IPS-18c (cell line): ENCODE results near the gene SMARCD3.
A peak's percentile ranks its signal among the peaks of the same experiment; 100 is the strongest.

Experiments used
- H3K4me3 ChIP-seq: 2 replicates; pipeline ENCODE4 v1.7.0; 2013; ENCODE audit warnings: low read depth, mild to moderate bottlenecking, low read length, moderate library complexity; ENCODE audit not compliant: insufficient read depth
- H3K9me3 ChIP-seq: one replicate; pipeline ENCODE4 v1.6.1; 2013; ENCODE audit warnings: mild to moderate bottlenecking, low read length, moderate library complexity; ENCODE audit not compliant: control insufficient read depth, insufficient read depth

The SMARCD3 gene

DNA sequence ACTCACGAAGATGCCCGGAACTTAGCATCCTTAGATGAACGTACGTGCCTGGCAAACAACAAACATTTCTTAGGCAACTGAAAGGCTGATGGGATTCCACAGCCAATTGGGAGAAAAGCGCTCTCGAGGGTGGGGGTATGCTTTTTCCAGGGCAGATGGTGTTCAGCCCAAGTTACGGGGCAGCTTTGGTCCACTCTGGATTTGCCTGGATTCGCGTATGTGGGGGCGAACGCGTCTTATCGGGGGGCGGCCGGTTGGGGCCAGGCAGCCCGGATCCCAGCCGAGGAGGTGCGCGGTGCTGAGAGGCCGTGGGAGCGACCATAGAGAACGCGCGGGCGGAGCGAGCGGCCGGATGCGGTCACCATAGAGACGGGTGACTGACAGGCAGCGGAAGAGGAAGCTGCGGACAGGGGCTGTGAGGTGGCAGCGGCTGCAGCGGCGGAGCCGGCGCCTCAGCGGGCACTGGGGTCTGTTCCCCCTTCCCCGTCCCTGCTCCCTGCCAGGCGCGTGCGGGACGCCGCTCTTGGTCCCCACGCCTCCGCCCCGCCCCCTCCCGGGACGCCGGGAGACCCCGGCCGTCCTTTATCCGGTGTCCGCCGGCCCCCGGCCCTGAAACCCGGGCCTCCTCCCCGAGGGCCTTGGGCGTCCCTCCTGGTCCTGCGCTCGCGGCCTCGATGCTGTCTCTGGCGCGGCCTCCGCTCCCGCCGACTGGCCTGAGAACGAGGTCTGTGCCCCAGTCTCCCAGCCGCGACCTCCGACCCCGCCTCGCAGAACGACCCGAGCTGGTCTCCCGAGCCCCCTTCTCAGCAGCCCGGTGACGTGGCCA, 16.2 kb downstream of the SMARCD3 start, which contains the start of gene CHPF2:
TSS of gene CHPF2 (plus strand) at position 393 of the 826 bp plus-strand sequence. CDS start 1,529 bp downstream, outside the sequence.
- H3K4me3 ChIP-seq, result peak within 1 kb of the TSS; percentile 86
- H3K9me3 ChIP-seq, result no peaks in the 10 kb centered on the region

DNA sequence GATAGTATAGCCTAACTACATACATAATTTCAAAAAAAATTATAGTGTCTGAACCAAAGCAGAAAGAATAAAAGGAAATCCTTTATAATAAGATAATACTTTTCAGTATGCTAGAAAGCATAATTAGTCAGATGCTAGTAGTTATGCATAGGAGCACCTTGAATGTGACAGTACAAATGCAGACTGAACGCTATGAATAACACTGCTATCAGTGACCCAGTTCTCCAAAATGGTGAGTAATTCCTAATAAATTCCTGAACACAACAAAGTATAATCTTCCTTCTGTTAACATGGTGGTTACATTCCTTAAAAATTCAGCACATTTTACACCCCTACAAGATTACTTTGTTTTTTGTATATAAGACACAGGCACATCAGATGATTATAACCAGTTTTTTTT, 17.4 kb downstream of the SMARCD3 start:
- Histone ChIP-seq H3K9me3 (no peaks in the 10 kb centered on the region), H3K4me3 (no peak overlapping the region)

DNA sequence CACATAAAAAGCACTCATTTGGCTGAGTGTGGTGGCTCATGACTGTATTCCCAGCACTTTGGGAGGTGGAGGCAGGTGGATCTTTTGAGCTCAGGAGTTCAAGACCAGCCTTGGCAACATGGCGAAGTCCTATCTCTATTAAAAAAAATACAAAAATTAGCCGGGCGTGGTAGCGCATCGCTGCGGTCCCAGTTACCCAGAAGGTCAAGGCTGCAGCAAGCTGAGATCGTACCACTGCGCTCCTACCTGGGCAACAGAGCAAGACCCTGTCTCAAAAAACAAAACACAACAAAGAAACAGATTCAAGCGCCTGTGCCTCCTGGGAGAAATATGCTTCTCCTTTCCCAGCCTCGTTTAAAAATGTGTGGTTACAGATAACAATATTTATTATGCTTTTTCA, 19.2 kb downstream of the SMARCD3 start:
- H3K9me3 ChIP-seq, result no peaks in the 10 kb centered on the region
- no peak overlapping the region for H3K4me3 ChIP-seq

DNA sequence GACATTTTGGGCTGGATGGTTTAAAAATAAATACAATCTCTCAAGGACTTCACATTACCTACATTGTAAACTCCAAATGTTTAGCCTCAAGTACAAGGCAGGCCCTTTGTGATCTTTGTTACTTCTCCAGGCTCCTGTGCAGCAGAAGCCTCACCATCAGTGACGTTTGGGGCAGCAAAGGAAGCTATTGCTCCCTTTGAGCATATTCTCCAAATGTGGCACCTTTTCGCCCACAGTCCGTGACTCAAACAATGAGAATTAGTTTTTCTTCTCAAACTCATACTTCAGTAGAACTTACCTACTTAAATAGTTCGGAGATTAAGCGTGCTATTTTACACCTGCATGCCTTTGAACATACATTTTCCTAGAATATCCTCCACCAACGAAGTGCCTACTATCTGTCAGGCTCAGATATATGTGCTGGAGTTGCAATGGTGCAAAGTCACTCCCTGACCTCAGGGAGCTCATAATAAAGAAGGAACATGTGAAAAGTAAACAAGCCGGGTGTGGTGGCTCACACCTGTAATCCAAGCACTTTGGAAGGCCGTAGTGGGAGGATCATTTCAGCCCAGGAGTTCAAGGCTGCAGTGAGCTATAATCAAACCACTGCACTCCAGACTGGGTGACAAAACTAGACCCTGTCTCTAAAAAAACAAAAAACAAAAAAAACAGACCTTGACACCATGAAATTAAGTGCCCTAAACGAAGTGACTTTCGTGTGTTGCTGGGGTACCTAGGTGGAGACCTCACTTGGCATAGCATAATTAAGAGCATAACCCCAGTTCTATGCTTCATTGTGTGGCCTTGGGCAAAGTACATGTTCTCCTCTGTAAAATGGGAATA, 20.2 kb downstream of the SMARCD3 start:
- peak overlapping the region; percentile 61 for H3K4me3 ChIP-seq
- no peaks in the 10 kb centered on the region for H3K9me3 ChIP-seq

DNA sequence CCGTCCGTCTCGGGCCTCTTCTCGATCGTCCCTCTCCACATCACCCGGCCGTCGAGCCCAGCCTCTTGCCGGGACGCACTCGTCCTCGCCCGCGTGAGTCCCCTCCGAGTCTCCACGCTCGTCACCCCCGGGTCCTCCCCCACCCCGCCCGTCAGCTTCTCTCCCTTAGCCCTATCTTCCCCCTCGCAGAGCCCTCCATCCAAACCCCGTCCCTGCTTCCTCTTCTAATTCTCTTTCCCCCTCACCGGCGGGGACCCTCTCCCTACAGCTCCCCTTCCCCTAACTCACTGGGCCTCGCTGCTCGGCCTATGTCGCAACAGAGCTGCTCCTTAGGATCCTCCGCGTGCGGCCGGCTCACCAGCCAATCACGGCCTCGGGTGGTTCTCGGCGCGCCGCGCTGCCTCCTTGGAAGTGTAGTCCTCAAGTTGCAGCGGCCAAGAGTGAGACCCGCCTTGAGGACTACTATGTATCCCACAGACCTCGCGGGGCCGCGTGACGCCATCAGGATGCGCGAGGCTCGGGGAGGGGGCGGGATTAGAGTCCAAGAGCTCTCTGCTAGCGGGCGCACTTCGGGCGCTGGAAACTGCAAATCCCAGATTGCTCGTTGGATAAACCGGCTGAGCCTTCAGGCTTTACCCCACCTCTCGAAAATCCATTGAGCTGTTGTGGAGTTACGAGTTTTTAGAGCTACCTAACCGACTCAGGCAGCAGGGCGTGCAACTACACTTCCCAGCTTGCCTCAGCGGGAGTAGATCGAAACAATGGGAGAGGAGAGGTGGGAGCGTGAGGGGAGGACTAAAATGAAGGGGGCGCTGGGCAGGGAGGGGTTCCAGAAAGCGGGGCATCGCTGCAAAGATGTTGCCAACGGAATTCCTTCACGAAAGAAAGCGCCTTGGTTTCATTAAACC, 21.4 kb downstream of the SMARCD3 start, which contains the start of gene ABCF2:
TSS of gene ABCF2 (minus strand) at position 331 of the 908 bp plus-strand sequence. CDS start 747 bp downstream, outside the sequence.
- Histone ChIP-seq H3K4me3 (peak within 1 kb of the TSS; percentile 73), H3K9me3 (no peaks in the 10 kb centered on the region)

DNA sequence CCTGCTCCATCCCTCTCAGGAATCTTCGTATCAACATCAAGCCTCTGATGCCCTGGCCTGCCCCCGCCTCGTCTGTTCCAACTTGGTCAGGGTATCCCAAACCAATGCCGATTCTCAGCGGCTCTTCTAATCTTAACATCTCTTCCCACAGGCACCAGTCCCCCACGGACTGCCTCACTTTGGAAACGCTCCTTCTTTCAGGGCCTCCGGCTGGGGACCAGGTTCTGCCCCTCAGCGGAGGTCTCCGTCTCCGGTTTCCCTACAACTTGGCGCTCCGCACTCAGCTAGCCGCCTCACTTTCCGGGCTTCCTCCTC, 22.0 kb downstream of the SMARCD3 start:
- Histone ChIP-seq H3K4me3 (peak overlapping the region; percentile 73), H3K9me3 (no peaks in the 10 kb centered on the region)

DNA sequence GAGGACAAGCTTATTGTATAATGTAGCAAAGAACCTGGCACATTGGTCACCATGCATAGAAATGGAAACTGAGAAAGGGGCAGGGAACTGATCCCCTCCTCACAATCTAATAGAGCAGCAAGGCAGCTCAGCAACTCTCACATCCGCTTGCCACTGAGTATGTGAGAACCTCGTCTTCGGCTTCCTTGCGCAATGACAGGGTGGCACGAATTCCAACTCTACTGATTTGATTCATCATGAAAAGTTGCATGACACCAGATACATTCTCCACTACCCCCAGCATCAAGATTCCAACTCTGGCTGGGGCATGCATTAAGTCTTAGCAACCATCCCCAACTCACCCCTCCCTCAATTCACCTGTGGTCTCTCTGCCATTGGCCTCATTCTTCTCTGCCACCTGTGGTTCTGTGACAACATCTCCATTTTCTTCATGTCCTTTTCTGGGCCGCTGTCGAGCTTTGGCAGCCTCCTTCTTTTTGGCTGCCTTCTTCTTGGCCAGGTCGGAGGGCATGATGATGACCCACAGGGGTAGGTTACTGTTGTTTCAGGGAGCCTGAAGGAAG, 22.5 kb downstream of the SMARCD3 start:
- no peaks in the 10 kb centered on the region for H3K9me3 ChIP-seq
- H3K4me3 ChIP-seq, result peak overlapping the region; percentile 73

DNA sequence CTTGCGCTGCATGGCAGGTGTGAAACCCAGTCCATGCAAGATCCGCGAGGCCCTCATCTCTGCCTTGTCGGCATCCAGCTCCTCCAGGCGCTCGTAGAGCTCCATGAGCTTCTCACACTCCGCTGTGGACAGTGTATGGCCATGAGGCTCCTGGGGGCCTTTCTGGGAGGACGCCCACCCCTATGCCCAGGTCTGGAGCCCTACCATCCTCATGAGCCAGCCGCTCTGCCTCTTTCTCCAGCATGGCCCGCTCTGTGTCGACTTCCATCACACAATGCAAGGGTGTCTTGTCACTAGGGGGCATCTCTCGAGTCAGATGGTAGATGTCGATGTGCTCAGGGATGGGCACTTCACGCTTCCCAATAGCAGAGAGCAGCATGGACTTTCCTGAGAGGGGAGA, 24.8 kb downstream of the SMARCD3 start:
- no peaks in the 10 kb centered on the region for H3K9me3 ChIP-seq
- H3K4me3 ChIP-seq, result no peak overlapping the region

DNA sequence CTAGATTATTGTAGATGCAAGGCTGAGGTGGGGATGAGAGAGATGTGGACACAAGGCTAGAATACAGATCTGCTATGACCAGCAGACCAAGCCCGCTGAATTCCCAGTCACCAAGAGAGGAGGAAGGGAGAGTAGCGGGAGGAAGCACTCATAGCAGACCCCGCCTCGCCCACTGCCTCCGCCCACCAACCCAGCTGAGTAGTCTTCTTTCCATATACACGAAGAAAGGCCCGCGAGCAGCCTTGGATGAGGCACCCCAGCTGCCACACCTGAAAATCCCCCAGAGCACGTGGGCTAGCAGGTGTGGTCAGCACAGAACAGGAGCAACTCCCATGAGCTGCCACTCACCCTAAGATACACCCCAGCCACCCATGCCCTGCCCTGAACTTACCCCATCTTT, 30.3 kb downstream of the SMARCD3 start:
- Histone ChIP-seq H3K4me3 (no peak overlapping the region), H3K9me3 (no peaks in the 10 kb centered on the region)

DNA sequence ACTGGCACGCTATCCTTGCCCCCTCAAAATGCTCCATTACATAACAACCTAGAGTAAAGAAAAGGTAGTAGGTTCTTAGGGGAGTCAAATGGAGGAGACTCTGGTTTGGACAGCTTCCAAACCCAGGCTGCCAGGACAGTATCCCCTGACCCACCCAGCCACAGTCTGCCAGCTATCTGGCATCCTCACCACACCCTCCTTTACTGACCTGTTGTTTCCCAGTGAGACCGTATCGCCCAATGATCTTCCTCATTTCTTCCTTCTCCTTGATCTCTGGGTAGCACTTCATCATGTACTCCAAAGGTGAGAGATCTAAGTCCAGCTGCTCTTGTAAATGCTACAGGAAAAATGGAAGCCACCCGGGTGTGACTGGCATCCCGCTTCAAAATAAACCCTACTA, 33.1 kb downstream of the SMARCD3 start:
- H3K9me3 ChIP-seq, result no peaks in the 10 kb centered on the region
- H3K4me3 ChIP-seq, result no peak overlapping the region

DNA sequence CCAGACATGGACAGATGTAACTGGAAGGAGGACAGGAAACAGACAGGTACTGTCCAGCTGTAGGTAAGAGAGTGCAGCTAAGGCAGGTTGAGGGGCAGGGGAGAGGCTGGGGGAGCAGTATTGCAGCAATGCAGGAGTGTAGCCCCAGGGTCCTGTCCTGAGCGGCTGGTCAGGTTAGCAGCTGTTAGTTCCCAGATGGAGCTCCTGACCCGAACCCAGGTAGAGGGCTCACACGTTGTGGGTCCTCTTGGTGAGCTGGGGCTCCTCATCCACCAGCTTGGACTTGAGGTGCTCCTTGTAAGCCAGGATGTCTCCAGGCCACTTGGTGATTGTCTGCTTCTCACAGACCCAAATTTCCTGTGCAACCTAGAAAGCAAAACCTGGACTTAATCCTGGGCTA, 34.7 kb downstream of the SMARCD3 start:
- no peak overlapping the region for H3K4me3 ChIP-seq
- H3K9me3 ChIP-seq, result no peaks in the 10 kb centered on the region

DNA sequence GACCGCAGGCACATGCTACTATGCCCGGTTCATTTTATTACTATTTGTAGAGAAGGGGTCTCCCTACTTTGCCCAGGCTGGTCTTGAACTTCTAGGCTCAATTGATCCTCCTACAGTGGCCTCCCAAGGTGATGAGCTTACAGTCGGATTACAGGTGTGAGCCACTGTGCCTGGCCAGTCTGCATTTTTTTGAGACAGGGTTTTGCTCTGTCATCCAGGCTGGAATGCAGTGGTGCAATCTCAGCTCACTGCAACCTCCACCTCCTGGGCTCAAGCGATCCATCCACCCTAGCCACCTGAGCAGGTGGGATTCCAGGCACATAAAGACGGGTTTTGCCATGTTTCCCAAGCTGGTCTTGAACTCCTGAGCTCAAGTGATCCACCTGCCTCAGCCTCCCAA, 35.9 kb downstream of the SMARCD3 start:
- H3K9me3 ChIP-seq, result no peaks in the 10 kb centered on the region

DNA sequence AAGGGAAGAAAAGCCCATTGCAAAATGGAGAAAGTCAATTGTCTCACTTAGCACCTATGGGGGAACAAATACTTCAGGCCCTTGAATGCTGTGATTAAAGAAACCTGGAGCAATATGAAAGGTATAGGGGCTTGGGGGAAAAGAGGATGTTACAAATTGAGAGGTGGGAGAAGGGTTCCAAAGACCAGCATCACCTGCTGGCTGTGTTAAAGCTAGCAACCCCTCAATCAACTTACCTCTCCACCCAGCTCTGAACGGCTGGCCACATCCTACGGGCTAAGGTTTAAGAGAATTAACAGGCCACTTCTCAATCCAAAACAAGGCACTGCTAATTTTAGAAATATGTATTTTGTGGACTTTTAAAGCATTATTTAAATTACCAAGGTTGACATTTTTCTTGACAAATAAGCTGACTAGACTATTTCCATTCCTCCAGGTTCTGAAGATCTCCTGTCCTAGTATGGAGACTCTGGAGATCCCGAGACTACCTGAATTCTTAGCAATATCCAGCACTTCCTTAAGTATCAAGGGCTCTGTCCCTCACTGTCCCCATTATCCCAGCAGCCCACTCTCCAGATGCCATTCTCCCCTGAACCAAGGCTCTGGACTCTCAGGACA, 37.2 kb downstream of the SMARCD3 start:
- Histone ChIP-seq H3K4me3 (no peak overlapping the region), H3K9me3 (no peaks in the 10 kb centered on the region)

More for the DNA sequence above, 35.9 kb downstream of the SMARCD3 start:
- H3K4me3 ChIP-seq, result no peak overlapping the region

DNA sequence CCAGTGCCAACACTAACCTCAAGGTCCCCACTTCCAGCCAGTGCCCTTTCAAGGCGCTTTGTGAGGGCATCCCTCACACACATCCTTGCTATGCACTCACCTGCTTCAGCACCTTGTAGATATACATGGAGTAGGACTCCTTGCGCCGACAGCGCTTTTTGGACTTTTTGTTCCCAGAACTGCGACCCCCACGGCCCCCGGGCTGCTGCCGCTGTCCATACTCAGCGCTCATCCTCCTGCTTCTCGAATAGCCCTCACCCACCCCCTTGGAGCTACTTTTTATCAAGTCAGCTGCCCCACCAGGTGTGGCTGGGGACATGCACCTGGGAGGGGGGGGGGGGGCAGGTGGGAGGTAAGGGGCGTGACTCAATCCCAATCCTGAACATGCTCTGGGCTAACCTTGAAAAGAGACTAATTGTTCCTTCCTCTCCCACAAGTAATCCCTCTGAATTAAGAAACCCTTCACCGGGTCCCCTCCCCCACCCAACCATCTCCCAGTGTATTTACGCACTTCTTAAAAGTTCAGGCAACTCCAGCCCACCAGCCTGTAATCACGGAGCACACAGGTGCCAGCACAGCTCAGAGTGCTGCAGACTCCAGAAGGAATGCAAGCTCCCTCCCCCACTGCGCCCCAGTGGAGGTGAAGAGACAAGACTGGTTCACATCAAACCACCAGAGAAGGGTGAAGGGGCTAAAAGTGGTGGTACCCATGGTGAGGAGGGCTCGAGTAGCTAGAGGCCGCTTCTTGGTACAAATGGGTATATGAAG, 38.2 kb downstream of the SMARCD3 start, which contains the start of gene H2BK1:
TSS of gene H2BK1 (minus strand) at position 402 of the 768 bp plus-strand sequence. CDS start at position 232, 170 bp downstream.
- Histone ChIP-seq H3K9me3 (no peaks in the 10 kb centered on the region), H3K4me3 (no peak within 1 kb of the TSS)

DNA sequence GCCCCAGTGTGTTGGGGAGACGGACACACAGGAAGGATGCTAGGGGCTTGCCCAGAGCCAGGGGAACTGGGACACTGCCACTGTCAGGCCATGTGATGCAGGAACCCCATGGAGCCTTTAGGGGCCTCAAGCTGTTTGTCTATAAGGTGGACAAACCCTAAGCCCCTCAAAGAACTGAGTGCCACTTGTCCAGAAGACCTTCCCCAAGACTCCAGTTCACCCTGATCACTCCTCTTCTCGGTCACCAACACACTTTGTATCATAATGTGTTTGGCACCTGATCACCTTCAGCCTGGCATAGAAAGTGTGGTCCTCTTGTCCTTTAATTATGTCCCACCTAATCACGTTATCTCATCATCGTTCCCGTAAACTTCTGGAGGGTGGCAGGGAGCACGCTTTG, 38.9 kb downstream of the SMARCD3 start:
- no peak overlapping the region for H3K4me3 ChIP-seq
- no peaks in the 10 kb centered on the region for H3K9me3 ChIP-seq
